IPS DF 19.7 (cell line): Measurements from ENCODE around the gene CRYBG2.
"Not testable (repeated sequence)": the region's sequence is repeated elsewhere in the genome, so short reads cannot be mapped to it uniquely, and the experiment has no call there.

ENCODE experiments used
- DNase-seq: peaks from one replicate; pipeline ENCODE4 v3.0.0-alpha.2; 2013; ENCODE audit warnings: low read depth, low spot score

The CRYBG2 gene

GRCh38 chr1:26318338-26319064 lies 35.4 kb downstream of the CRYBG2 start:
- DNase-seq = no peak

DNA sequence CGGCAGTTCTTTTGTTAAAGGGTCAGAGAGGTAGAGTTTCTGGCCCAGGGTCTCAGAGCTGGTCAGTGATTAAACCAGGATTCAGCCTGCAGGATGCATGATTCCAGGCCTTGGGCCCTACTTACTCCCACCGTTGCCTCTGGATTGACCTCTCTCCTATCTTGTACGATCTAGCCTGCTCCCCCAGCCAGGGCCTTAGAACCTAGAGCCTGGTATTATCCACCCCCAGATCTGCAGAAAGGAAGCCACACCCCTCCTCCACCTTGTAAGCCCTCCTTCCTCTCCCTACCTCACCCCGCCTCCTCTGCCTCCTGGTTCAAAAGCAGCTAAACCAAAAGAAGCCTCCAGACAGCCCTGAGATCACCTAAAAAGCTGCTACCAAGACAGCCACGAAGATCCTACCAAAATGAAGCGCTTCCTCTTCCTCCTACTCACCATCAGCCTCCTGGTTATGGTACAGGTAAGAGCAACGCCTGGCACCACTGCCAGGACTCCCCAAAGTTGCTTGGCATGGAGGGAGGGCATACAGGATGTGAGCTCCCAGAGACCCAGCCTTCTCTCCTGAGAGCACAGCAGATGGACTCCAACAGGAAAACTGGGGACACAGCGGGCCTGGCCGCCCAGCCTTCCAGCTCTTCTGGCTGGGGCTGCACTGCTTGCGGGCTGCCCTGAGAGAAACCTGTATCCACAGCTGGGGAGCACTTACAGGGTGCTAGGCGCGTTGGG lies 36.2 kb downstream of the CRYBG2 start, which contains the start of gene CD52:
CD52 (plus strand) TSS at position 347 of the 726 bp plus-strand sequence; CDS start at position 407, 60 bp downstream.
- DNase-seq = no peak

DNA sequence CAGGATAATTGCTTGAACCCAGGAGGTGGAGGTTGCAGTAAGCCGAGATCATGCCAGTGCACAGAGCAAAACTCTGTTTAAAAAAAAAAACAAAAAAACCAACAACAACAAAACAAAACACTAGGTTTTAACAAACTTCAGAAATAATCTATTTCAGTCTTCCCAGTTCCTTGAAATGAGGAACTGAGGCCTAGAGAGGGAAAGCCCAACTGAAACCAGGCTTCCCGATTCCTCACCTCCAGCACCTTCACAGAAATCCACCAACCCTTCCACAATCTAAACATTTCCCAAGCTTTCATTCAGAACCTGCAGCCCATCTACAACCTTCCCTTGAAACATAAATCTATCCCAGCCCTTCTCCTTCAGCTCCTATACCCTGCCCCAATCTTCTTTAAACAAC lies 36.8 kb downstream of the CRYBG2 start:
- DNase-seq = no peak

GRCh38 chr1:26315874-26316850 lies 37.8 kb downstream of the CRYBG2 start:
- DNase-seq = no peak

- DNase-seq = no peak
Observed at GRCh38 chr1:26314501-26314900, 39.4 kb downstream of the CRYBG2 start.

DNA sequence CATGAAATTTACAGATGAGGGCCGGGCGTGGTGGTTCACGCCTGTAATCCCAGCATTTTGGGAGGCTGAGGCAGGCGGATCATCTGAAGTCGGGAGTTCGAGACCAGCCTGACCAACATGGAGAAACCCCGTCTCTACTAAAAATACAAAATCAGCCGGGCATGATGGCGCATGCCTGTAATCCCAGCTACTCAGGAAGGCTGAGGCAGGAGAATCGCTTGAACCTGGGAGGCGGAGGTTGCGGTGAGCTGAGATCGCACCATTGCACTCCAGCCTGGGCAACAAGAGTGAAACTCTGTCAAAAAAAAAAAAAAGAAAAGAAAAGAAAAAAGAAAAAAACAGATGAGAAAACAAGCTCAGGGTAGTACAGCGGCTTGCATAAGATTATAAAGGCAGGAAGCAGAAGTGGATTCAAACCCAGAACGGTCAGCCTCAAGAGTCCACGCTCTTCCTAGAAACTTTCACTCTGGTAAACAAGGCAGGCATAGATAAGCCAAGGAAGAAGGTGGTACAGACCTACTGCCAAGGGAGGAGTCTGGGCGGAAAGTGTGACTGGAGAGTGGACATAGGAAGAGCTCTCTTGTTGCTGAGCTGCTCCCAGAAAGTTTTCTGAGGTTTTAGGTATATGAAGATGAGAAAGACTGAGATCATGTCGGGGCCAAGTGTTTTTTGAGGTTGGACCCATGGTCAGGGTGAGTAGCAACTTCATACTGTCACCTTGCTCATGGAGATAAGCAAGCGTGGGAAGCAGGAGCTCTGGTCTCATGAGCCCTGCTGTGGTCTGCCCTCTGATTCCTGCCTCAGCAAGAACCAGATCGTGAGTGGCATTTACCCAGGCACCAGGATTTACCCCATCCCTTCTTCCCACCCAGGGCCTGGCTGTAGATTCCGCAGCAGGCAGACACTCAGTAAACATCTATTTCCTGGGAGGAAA lies 45.7 kb downstream of the CRYBG2 start:
- DNase-seq = not testable (repeated sequence)

GRCh38 chr1:26307363-26307781 lies 46.6 kb downstream of the CRYBG2 start:
- DNase-seq = no peak

GRCh38 chr1:26306290-26307229 lies 47.4 kb downstream of the CRYBG2 start, which contains the start of gene UBXN11:
Gene UBXN11 (minus strand): TSS chr1:26306636. CDS start chr1:26302883, 3,753 bp downstream.
- DNase-seq = peak; percentile 93

DNA sequence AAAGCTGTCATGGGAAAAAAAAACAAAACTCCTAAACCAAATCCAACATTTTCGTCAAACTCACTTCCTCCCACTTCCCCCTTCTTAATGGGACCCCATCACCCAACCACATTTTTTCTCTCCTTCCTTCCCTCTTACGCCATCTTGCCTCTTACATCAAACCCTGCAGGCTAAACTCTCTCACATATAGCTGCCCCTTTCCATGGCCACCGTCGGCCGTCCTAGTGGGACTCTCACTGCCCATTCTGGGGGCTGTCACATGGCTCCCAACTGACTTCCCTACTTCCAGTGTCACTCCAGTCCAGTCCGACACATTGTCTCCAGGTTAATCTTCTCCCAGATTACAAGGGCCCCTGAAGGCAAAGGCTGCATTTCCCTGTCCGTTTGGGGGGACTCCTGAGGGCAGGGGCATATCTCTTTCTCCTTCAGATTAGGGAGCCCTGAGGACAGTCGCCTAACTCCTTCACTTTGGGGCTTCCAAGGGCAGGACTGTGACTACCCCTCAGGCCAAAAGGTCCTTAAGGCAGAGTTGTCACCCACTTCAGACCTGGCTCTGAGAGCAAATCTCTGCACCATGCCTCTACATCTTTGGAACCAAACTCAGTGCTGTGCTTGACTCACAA lies 48.2 kb downstream of the CRYBG2 start:
- no peak for DNase-seq

GRCh38 chr1:26302733-26303405 lies 51.1 kb downstream of the CRYBG2 start:
- DNase-seq = no peak

GRCh38 chr1:26300578-26301275 lies 53.2 kb downstream of the CRYBG2 start:
- DNase-seq = no peak

DNA sequence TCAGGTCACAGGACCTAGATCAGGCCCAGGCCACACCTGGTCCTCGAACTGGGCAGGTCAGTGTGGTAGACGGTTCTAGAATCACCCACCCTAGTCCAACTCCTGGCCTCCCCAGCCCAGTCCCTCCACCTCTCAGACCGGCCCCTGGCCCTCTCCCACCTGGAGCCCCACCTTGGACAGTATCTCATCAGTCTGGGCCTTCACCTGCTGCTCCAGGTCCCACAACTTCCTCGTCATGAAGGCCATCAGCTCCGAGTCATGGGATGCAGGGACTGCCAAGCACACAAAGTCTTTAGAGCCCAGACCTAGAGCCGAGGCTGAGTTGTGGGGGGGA lies 56.2 kb downstream of the CRYBG2 start:
- no peak for DNase-seq

DNA sequence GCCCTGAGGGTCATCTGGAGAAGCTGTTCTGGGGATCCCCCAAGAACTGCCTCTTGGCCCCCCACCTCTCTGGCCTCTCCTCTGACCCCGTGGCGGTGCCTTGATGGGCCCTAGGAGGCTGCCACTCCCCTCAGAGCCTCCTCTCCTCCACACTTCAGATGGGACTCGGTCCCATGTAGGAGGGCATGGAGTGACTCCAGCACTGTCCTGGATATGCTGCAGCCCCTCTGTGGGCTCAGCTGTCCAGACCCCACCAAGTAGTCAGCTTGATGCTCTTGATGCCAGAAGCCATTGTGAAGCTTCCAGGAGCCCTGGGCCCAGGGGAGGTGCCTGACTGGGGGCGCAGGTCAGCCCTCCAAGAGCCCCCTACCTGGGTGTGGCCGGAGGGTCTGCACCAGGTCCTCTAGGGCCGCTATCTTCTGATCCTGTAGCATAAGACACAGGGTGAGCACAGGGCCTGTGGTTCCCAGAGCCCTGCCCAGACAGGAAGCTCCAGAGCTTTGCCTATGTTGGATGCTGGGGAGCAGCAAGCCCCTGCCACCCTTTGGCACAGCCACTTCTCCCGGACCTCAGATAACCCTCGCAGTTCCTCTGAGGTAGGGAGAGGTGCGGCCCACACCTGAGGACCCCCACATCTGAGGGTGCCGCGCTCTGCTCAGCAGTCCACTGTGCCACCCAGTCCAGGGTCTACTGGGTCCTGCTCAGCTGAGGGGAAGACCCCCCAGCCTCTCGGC lies 56.7 kb downstream of the CRYBG2 start:
- DNase-seq = no peak

DNA sequence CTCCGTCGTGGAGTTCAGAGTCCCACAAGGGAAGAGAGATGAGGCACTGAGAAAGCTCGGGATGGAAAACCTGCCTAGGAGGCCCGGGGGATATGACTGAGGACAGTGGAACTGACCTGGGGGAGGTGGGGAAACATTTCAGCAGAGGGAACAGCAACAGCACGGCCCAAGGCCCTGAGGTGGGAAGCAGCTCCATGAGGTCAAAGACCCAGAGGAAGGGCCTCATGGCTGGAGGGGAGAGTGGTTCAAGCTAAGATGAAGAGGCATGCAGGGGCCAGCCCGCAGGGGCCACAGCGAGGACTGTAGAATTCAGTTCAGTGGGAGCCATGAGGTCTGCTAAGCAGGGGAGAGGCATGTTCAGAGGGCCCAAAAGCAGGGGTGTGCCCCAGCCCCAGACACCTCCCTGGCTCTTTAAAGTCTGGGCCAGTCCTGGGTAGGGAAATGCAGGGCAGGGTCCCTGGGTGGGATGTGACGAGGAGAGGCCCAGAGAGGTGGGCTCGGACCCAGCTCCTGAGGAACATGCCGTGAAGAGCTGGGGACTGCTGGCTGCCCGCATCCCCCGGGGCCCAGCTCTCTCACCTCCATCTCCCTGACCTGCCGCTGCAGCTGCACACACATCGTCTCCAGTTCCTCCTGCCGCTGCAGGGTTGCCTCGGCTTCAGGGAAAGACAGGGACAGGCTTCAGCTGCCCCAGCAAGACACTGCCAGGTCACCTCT lies 57.4 kb downstream of the CRYBG2 start:
- no peak for DNase-seq

DNA sequence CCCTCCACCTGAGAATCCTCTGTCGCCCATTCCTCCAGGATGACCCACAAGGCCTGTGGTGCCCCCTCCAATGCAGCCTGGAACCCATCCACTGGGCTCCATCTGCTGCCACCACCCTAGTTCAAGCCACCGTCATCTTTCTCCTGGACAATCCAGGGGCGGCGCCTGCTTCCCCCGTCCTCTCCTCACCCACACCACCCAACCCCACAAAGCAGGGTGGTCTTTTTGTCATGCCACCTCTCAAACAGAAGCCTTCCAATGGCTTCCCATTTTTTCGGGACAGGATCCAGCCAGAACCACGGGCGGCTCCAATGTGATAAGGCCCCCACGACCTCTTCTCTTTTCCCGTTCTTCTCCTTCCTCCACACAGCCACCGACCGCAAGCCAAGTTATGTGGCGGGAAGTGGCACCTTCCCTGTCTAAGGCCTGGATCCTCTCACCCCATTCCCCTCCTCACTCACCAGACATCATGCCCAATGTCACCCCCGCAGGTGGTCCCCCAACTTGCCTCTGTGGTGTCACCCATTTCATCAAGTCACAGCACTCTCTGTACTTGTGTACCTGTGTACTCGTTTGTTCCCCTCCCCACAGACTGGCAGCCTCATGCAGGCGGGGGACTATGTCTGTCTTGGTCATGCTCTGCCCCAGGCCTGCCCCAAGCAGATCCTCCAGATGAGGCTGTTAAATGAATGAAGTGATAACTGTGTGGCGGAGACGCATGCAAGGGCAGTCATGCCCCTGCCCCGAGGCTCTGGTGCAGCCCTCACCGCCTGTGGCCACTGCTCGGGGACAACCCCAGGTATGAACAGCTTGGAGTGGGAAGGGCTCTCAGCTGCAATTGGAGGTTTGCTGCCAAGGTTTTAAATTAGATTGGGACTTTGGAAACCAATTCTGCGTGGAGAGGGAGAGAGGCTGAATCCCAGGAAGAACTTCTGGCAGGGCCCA lies 58.5 kb downstream of the CRYBG2 start:
- DNase-seq = no peak
